NB4 (cell line): Measurements from ENCODE around the gene GCAT.

ENCODE experiments used
- CTCF ChIP-seq: IDR thresholded peaks from one replicate; pipeline ENCODE4 v1.5.1; 2012; ENCODE audit warnings: low read depth, low read length
- MAX ChIP-seq: IDR thresholded peaks from 2 replicates; pipeline ENCODE4 v1.6.1; 2011; ENCODE audit warnings: low read depth, low read length
- POLR2A ChIP-seq: IDR thresholded peaks from 2 replicates; pipeline ENCODE4 v1.6.1; 2011; ENCODE audit warnings: mild to moderate bottlenecking; ENCODE audit not compliant: insufficient read length; ENCODE audit errors: extremely low read depth

GRCh38 chr22:37827056-37827455 is 19.3 kb downstream of the GCAT start:
- TF ChIP-seq CTCF (no peak), POLR2A (no peak), MAX (no peak)
